HCT116 (cell line): ENCODE measurements around the gene BEX5.
"Not testable (repeated sequence)": the region's sequence is repeated elsewhere in the genome, so short reads cannot be mapped to it uniquely, and the experiment has no call there.

ENCODE experiments used
- EGR1 ChIP-seq: IDR thresholded peaks from 2 replicates; pipeline ENCODE4 v1.6.1; 2012; ENCODE audit warnings: low read depth
- EZH2 ChIP-seq: fragments of 200-600 bp; sonication (generic); IDR thresholded peaks from 2 replicates; pipeline ENCODE4 v1.6.1; 2017; ENCODE audit warnings: antibody characterized with exemption, mixed run types
- POLR2A ChIP-seq: IDR thresholded peaks from 2 replicates; pipeline ENCODE4 v1.7.0; 2011; ENCODE audit warnings: borderline replicate concordance; ENCODE audit not compliant: insufficient read depth, insufficient read length; ENCODE audit errors: extremely low read depth
- POLR2AphosphoS5 ChIP-seq: IDR thresholded peaks from 2 replicates; pipeline ENCODE4 v1.6.1; 2011; ENCODE audit warnings: mild to moderate bottlenecking, low read depth, low read length, moderate library complexity
- RAD21 ChIP-seq: IDR thresholded peaks from 2 replicates; pipeline ENCODE4 v1.6.1; 2012; ENCODE audit warnings: low read depth, mild to moderate bottlenecking
- SP1 ChIP-seq: IDR thresholded peaks from 2 replicates; pipeline ENCODE4 v1.6.1; 2012; ENCODE audit warnings: low read depth
- YY1 ChIP-seq: IDR thresholded peaks from 2 replicates; pipeline ENCODE4 v1.6.1; 2011; ENCODE audit warnings: low read length, low read depth, moderate library complexity, mild to moderate bottlenecking; ENCODE audit not compliant: insufficient replicate concordance; ENCODE audit errors: extremely low read depth
- ZFX ChIP-seq: fragments of 450-650 bp; IDR thresholded peaks from 2 replicates; pipeline ENCODE4 v1.6.1; 2017
- ZNF274 ChIP-seq: fragments of 200-500 bp; sonication (Bioruptor generic); IDR thresholded peaks from 2 replicates; pipeline ENCODE4 v1.6.1; 2014; ENCODE audit warnings: mild to moderate bottlenecking, low read depth, low read length, inconsistent platforms
- TF ChIP-seq, protein P1 (sequence below), 3 experiments: fragments of 200-600 bp in 1 of 3; sonication (generic) in 1 of 3; IDR thresholded peaks in 2 of 3; conservative IDR thresholded peaks in 1 of 3; 2 replicates each; pipeline ENCODE4 v1.5.1; 2012 to 2017; ENCODE audit warnings: low read depth in 2 of 3, low read length in 2 of 3, antibody characterized with exemption in 1 of 3, borderline replicate concordance in 1 of 3, control low read depth in 1 of 3, mild to moderate bottlenecking in 1 of 3, mixed read lengths in 1 of 3, mixed run types in 1 of 3, moderate library complexity in 1 of 3; ENCODE audit not compliant: insufficient read depth in 1 of 3
- TF ChIP-seq, protein P2 (sequence below): IDR thresholded peaks from 2 replicates; pipeline ENCODE4 v1.6.1; 2012
- TF ChIP-seq, protein P3 (sequence below): IDR thresholded peaks from 2 replicates; pipeline ENCODE4 v1.6.1; 2012; ENCODE audit warnings: low read depth

DNA sequence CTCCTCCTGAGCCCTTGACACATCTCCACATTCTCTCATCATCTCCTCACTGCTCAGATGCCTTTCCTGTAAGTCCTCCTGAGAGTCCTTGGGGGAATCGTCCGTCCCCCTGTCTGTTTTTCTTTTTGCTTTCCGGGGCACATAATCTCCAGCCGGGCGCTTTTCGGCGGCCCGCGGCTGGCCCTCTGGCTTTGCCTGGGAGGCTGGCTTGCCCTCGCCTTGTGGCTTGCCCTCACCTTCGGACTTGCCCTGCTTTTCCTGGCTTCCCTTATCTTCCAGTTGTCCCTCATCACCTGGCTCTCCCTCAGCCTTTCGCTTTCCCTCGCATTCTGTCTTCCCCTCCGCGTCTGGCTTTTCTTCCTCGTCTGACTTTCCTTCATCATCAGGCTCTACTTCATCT lies 14.9 kb downstream of the BEX5 start:
- TF ChIP-seq, protein P1, sequence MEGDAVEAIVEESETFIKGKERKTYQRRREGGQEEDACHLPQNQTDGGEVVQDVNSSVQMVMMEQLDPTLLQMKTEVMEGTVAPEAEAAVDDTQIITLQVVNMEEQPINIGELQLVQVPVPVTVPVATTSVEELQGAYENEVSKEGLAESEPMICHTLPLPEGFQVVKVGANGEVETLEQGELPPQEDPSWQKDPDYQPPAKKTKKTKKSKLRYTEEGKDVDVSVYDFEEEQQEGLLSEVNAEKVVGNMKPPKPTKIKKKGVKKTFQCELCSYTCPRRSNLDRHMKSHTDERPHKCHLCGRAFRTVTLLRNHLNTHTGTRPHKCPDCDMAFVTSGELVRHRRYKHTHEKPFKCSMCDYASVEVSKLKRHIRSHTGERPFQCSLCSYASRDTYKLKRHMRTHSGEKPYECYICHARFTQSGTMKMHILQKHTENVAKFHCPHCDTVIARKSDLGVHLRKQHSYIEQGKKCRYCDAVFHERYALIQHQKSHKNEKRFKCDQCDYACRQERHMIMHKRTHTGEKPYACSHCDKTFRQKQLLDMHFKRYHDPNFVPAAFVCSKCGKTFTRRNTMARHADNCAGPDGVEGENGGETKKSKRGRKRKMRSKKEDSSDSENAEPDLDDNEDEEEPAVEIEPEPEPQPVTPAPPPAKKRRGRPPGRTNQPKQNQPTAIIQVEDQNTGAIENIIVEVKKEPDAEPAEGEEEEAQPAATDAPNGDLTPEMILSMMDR (IDR thresholded peaks at IDR 0.05 in 2 of 3, conservative IDR thresholded peaks at IDR 0.05 in 1 of 3; ENCODE audit: borderline replicate concordance in 1 of 3, insufficient read depth in 1 of 3, low read depth in 2 of 3, low read length in 2 of 3): not testable (repeated sequence)
- not testable (repeated sequence) for TF ChIP-seq YY1, POLR2AphosphoS5, EZH2, POLR2A, RAD21, ZNF274, SP1, EGR1, ZFX
- TF ChIP-seq, protein P2, sequence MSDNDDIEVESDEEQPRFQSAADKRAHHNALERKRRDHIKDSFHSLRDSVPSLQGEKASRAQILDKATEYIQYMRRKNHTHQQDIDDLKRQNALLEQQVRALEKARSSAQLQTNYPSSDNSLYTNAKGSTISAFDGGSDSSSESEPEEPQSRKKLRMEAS: not testable (repeated sequence)
- TF ChIP-seq, protein P3, sequence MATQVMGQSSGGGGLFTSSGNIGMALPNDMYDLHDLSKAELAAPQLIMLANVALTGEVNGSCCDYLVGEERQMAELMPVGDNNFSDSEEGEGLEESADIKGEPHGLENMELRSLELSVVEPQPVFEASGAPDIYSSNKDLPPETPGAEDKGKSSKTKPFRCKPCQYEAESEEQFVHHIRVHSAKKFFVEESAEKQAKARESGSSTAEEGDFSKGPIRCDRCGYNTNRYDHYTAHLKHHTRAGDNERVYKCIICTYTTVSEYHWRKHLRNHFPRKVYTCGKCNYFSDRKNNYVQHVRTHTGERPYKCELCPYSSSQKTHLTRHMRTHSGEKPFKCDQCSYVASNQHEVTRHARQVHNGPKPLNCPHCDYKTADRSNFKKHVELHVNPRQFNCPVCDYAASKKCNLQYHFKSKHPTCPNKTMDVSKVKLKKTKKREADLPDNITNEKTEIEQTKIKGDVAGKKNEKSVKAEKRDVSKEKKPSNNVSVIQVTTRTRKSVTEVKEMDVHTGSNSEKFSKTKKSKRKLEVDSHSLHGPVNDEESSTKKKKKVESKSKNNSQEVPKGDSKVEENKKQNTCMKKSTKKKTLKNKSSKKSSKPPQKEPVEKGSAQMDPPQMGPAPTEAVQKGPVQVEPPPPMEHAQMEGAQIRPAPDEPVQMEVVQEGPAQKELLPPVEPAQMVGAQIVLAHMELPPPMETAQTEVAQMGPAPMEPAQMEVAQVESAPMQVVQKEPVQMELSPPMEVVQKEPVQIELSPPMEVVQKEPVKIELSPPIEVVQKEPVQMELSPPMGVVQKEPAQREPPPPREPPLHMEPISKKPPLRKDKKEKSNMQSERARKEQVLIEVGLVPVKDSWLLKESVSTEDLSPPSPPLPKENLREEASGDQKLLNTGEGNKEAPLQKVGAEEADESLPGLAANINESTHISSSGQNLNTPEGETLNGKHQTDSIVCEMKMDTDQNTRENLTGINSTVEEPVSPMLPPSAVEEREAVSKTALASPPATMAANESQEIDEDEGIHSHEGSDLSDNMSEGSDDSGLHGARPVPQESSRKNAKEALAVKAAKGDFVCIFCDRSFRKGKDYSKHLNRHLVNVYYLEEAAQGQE: not testable (repeated sequence)
